Measurements from ENCODE around the gene PYGB. TPM values are rescaled to one million over a fixed set of nuclear protein-coding genes. Genes with fewer than 3 reads are reported as not detected.

The PYGB gene
- total and polyA plus RNA-seq, 5 donors: 136 to 219 (median 179) TPM

DNA sequence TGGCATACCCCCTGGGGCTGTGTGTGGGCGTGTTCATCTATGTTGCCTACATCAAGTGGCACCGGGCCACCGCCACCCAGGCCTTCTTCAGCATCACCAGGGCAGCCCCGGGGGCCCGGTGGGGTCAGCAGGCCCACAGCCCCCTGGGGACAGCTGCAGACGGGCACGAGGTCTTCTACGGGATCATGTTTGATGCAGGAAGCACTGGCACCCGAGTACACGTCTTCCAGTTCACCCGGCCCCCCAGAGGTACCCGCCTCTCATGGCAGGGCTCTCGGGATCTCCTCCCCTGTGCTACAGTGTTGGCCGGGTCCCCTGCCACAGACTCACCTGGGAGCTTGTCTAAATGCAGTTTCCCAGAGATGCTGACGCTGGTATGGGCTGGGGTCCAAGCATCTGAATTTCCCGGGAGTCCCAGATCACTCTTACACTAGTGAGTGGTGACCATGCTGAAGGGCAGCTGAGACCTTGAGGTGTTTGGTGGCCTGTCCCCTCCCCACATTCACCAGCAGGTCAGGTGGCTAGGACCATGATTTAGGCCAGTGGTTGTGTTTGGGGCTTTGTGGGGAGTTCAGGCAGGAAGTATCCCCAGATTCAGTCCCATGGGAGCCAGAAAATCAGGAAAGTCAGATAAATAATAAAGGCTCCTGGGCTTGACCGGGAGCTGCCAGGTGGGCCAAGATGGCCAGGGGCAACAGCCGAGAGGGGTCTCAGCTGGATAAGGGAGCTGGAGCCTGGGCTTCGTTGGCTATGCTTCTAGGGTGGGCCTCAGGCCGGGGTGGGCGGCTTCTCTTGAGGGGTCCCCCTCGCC, 40.5 kb upstream of the PYGB start:
- Histone ChIP-seq H3K9me3 (ENCODE audit: control insufficient read depth, low read length) (no peaks in the 10 kb centered on the region), H3K4me1 (ENCODE audit: control insufficient read depth, insufficient read depth, low read length) (peaks cover 3% of the 10 kb centered on the region), H3K27me3 (ENCODE audit: control insufficient read depth, insufficient read depth) (no peaks in the 10 kb centered on the region), H3K4me3 (ENCODE audit: low read length) (no peak overlapping the region), H3K27ac (ENCODE audit: low read length) (peak overlapping the region; percentile 48)
- WGBS: 95% methylated on average over 22 of the region's 22 CpGs
- peak in 1 of 3 donors; percentile 62 for DNase-seq
- intact Hi-C loops (cut with DNase I): no loop called here
- ATAC-seq: no peak

DNA sequence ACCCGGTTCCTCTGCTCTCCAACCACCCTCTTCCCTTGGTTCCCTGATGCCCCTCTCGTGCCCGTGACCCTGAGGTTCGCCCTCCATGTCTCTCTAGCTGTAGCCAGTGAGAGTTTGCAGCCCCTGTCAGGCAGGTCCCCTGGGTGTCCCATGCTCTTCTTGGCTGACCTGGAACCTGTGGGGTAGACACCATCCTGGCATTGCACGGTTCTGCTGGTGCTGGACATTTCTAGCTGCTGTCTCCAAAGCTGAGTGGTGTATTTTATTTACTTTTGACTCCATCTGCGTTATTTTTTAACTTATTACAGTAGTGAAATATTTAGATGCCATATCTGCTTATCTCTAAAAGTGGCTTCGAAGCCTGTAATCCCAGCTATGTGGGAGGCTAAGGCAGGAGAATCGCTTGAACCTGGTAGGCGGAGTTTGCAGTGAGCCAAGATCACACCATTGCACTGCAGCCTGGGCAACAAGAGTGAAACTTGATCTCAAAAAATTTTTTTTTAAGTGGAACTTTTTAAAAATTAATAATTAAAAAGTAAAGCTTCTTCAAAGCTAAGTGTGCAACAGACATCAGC, 39.8 kb upstream of the PYGB start:
- H3K27me3 ChIP-seq (ENCODE audit: control insufficient read depth, insufficient read depth): no peaks in the 10 kb centered on the region
- intact Hi-C loops (cut with DNase I): no loop called here
- H3K4me3 ChIP-seq (ENCODE audit: low read length): no peak overlapping the region
- peaks cover 3% of the 10 kb centered on the region for H3K4me1 ChIP-seq (ENCODE audit: control insufficient read depth, insufficient read depth, low read length)
- no peak for ATAC-seq
- peak in 1 of 3 donors; percentile 24 for DNase-seq
- WGBS: 78% methylated on average over 9 of the region's 9 CpGs
- no peaks in the 10 kb centered on the region for H3K9me3 ChIP-seq (ENCODE audit: control insufficient read depth, low read length)
- peak overlapping the region; percentile 48 for H3K27ac ChIP-seq (ENCODE audit: low read length)

DNA sequence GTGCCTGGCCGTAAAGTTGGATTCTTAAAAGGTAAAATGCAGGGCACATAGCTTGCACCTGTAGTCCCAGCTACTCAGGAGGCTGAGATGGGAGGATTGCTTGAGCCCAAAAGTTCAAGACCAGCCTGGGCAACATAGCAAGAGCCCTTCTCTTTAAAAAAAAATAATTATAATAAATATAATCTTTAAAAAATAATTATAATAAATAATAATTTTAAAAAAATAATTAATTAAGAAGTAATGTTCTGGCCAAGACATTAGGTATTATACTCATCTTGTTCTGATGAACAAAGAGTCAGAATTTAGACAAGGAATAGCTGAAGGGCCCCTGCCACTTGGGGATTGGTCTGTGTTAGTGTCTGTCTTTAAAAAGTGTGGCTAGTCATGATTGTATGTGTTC, 38.5 kb upstream of the PYGB start:
- ATAC-seq (no peak), DNase-seq (no peak)
- Histone ChIP-seq H3K27ac (ENCODE audit: low read length) (no peak overlapping the region), H3K27me3 (ENCODE audit: control insufficient read depth, insufficient read depth) (no peaks in the 10 kb centered on the region), H3K4me1 (ENCODE audit: control insufficient read depth, insufficient read depth, low read length) (peaks cover 3% of the 10 kb centered on the region), H3K4me3 (ENCODE audit: low read length) (no peak overlapping the region), H3K9me3 (ENCODE audit: control insufficient read depth, low read length) (no peaks in the 10 kb centered on the region)
- intact Hi-C loops (cut with DNase I): no loop called here
- 98% methylated on average over 1 of the region's 1 CpG for WGBS

DNA sequence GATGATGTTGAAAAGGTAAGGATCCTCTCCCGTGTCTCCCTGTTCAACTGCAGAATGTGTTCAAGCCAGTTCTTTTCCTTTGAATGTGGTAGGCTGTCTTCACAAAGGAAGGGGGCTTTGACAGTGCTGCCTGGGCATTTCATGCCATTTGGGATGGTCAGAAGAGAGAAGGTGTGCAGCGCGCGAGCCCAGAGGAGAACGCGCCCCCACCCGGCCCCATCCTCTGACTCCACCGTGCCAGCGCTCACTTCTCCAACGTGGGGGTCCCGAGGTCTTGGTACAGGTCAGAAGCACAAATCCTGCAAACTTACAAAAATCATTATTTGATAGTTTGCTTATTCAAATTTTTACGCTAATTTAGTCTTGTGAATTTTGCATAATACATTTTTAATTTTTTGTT, 38.0 kb upstream of the PYGB start:
- 97% methylated on average over 12 of the region's 12 CpGs for WGBS
- Histone ChIP-seq H3K27me3 (ENCODE audit: control insufficient read depth, insufficient read depth) (no peaks in the 10 kb centered on the region), H3K27ac (ENCODE audit: low read length) (no peak overlapping the region), H3K4me3 (ENCODE audit: low read length) (no peak overlapping the region), H3K9me3 (ENCODE audit: control insufficient read depth, low read length) (no peaks in the 10 kb centered on the region), H3K4me1 (ENCODE audit: control insufficient read depth, insufficient read depth, low read length) (no peaks in the 10 kb centered on the region)
- intact Hi-C loops (cut with DNase I): no loop called here
- ATAC-seq (no peak), DNase-seq (no peak)

DNA sequence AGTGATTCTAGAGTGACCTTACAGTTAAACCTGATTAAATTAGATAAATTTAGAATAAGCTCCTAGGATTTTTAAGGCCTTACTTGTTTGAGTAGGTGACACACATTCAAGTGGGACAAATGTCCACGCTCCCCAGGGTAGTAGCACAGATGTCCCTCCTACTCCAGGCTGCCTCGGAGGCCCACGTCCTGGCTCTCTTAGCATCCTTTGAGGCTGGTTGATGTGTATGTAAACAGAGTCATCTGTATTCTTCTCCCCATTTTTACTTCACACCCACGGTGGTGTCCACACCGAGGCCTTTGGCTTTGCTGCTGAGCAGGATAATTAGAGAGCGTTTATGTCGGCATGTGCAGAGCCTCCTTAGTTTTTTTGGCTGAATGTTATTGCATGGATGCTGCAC, 36.6 kb upstream of the PYGB start:
- Histone ChIP-seq H3K9me3 (ENCODE audit: control insufficient read depth, low read length) (no peaks in the 10 kb centered on the region), H3K27me3 (ENCODE audit: control insufficient read depth, insufficient read depth) (no peaks in the 10 kb centered on the region), H3K27ac (ENCODE audit: low read length) (no peak overlapping the region), H3K4me1 (ENCODE audit: control insufficient read depth, insufficient read depth, low read length) (no peaks in the 10 kb centered on the region), H3K4me3 (ENCODE audit: low read length) (no peak overlapping the region)
- DNase-seq (no peak), ATAC-seq (no peak)
- intact Hi-C loops (cut with DNase I): no loop called here
- WGBS: 71% methylated on average over 7 of the region's 7 CpGs

DNA sequence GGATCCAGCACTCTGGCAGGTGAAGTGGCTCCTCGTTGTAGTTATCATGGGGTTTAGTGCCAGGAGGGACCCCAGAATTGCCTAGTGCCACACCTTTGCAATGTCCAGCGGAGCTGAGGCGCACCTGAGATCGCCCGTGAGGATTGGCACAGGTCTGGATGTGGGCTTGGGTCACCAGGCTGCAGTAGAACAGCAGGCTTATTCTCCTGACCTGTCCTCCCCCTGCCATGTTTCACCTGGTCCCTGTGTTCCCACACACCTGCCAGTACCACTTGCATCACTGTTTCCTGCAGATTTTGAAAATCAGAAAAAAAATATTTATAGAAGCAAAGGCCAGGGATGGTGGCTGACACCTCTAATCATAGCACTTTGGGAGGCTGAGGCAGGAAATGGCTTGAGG, 35.6 kb upstream of the PYGB start:
- no peak overlapping the region for H3K27ac ChIP-seq (ENCODE audit: low read length)
- H3K27me3 ChIP-seq (ENCODE audit: control insufficient read depth, insufficient read depth): no peaks in the 10 kb centered on the region
- DNase-seq (no peak), ATAC-seq (no peak)
- intact Hi-C loops (cut with DNase I): no loop called here
- H3K9me3 ChIP-seq (ENCODE audit: control insufficient read depth, low read length): no peaks in the 10 kb centered on the region
- H3K4me3 ChIP-seq (ENCODE audit: low read length): no peak overlapping the region
- peaks cover 4% of the 10 kb centered on the region for H3K4me1 ChIP-seq (ENCODE audit: control insufficient read depth, insufficient read depth, low read length)
- WGBS: 82% methylated on average over 5 of the region's 5 CpGs

DNA sequence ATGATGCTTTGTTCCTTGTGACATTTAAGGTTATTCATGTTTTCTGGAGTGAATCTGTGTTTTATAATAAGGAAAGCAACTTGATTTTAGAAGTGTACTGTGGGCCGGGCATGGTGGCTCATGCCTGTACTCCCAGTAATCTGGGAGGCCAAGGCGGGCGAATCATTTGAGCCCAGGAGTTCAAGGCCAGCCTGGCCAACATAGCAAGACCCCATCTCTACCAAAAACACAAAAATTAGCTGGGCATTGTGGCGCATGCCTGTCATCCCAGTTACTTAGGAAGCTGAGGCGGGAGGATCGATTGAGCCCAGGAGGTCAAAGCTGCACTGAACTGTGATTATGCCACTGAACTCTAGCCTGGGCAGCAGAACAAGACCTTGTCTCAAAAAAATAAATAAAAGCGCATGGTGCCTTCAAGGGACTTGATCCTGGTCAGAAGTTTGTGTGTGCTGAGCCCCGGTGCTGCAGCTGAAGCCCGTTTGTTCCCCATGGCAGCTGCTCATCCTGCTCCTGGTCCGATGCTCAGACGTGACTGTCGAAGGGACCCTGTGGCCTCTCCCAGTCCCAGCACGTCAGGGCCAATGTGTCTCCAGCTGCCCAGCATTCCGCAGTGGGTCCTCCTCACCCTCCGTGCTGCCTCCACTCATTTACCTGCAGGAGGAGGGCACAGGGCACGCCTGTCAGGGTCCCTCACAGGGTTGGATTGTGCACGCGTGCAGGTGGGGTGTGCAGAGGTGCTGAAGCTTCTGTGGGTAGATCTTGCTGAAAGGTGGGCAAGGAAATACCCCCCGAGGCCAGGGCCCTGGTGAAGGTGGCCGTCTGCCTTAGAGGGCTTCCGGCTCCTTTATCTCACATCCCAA, 34.1 kb upstream of the PYGB start:
- Histone ChIP-seq H3K27ac (ENCODE audit: low read length) (no peak overlapping the region), H3K4me3 (ENCODE audit: low read length) (no peak overlapping the region), H3K9me3 (ENCODE audit: control insufficient read depth, low read length) (no peaks in the 10 kb centered on the region), H3K4me1 (ENCODE audit: control insufficient read depth, insufficient read depth, low read length) (peaks cover 10% of the 10 kb centered on the region), H3K27me3 (ENCODE audit: control insufficient read depth, insufficient read depth) (no peaks in the 10 kb centered on the region)
- intact Hi-C loops (cut with DNase I): no loop called here
- DNase-seq (peak in 1 of 3 donors; percentile 28), ATAC-seq (no peak)
- WGBS: 92% methylated on average over 21 of the region's 21 CpGs

DNA sequence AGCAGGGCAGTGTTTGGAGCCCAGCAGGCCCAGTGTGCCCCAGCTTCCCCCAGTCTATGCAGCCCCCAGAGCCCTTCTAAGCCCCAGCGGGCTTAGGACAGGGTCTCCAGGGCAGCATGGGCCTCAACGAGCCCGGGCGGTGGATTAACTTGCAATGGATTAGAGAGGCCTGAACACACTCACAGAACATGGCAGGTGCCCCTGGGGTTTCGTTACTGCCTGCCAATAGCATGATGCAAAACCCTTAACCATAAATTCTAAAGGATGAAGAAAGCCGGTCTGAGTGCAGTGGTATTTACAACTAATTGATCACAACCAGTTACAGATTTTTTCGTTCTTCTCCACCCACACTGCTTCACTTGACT, 33.5 kb upstream of the PYGB start:
- 77% methylated on average over 7 of the region's 7 CpGs for WGBS
- Histone ChIP-seq H3K4me3 (ENCODE audit: low read length) (no peak overlapping the region), H3K4me1 (ENCODE audit: control insufficient read depth, insufficient read depth, low read length) (peaks cover 10% of the 10 kb centered on the region), H3K27ac (ENCODE audit: low read length) (no peak overlapping the region), H3K27me3 (ENCODE audit: control insufficient read depth, insufficient read depth) (no peaks in the 10 kb centered on the region), H3K9me3 (ENCODE audit: control insufficient read depth, low read length) (no peaks in the 10 kb centered on the region)
- DNase-seq (peak in 1 of 3 donors; percentile 33), ATAC-seq (no peak)
- intact Hi-C loops (cut with DNase I): no loop called here

DNA sequence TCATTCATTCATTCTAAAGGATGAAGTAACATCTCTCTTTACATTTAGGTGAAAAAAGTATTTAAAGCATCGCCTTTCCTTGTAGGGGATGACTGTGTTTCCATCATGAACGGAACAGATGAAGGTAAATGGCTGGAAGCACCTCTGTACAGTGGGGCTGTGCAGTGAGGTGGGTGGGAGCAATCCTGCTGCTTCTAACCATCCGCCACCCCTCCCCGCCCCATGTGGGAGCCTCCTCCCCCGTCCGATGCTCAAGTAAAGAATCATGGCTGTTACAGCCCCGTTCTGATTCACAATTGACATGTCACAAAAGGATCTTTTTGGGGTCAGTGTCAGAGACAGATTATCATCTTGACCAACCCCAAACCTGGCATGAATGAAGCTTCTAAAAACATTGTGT, 33.1 kb upstream of the PYGB start:
- H3K4me1 ChIP-seq (ENCODE audit: control insufficient read depth, insufficient read depth, low read length): peaks cover 10% of the 10 kb centered on the region
- WGBS: 94% methylated on average over 7 of the region's 7 CpGs
- DNase-seq: no peak
- H3K27ac ChIP-seq (ENCODE audit: low read length): no peak overlapping the region
- no peaks in the 10 kb centered on the region for H3K27me3 ChIP-seq (ENCODE audit: control insufficient read depth, insufficient read depth)
- no peak for ATAC-seq
- H3K9me3 ChIP-seq (ENCODE audit: control insufficient read depth, low read length): no peaks in the 10 kb centered on the region
- H3K4me3 ChIP-seq (ENCODE audit: low read length): no peak overlapping the region
- intact Hi-C loops (cut with DNase I): no loop called here

DNA sequence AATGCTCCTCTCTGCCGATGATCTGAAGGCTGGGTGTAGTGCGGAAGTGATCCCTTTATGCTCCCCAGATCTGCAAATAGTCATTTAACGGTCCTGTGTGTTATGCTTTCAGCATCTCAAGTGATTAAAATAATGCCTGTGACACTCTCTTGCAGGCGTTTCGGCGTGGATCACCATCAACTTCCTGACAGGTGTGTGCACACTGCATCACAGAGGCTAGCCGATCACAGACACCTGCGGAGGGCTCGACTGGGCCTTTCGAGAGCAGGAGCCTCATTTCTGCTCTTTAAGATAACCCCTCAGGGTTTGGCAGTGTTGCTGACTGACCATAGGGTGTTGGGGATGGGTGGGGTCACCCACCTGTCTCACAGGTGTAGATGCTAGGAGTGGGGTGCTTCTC, 32.4 kb upstream of the PYGB start:
- Histone ChIP-seq H3K27ac (ENCODE audit: low read length) (no peak overlapping the region), H3K4me1 (ENCODE audit: control insufficient read depth, insufficient read depth, low read length) (peaks cover 10% of the 10 kb centered on the region), H3K27me3 (ENCODE audit: control insufficient read depth, insufficient read depth) (no peaks in the 10 kb centered on the region), H3K4me3 (ENCODE audit: low read length) (no peak overlapping the region), H3K9me3 (ENCODE audit: control insufficient read depth, low read length) (no peaks in the 10 kb centered on the region)
- WGBS: 87% methylated on average over 10 of the region's 10 CpGs
- intact Hi-C loops (cut with DNase I): no loop called here
- peak in 2 of 3 donors; percentile 16 to 31 for DNase-seq
- no peak for ATAC-seq
